Measurements from ENCODE around the gene NXPE2.

NXPE2 gene

DNA sequence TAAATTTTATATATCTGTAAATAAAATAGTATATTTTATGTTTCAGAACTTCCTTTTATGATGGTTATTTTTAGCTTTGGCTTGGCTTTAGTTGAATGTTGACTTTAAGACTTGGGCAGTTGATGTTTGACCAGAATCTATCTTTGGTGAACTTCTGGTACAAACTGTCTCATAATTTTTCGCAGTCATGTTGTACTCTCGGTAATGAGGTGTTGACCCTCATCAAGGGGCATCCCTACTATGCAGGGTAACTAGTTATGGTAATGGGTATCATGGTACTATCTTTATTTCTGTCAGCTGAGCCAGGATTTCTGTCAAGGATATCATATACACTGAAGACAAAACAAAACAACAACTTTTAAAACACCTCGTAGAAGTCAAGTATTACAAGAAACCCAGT is 67.7 kb downstream of the NXPE2 start:
- DNase-seq: no peak

Data from hematopoietic multipotent progenitor cell treated with erythropoietin and hydrocortisone succinate and interleukin-3 and kit ligand, for 6 days (in vitro differentiated cells).